HepG2 (cell line): Measurements from ENCODE around the gene PIEZO1. TPM values are rescaled to one million over a fixed set of nuclear protein-coding genes. Genes with fewer than 3 reads are reported as not detected.

Source experiments
- ATAC-seq: fragments of 200-7000 bp; cut with Tn5 transposase; 3 replicates; pipeline ENCODE4 v1.9.1; 2020; ENCODE audit warnings: mild to moderate bottlenecking, moderate library complexity
- BruUV-seq: library from RNA; stranded (reverse); fragments of 400-500 nt; replicated peaks from 2 replicates; lab custom pipeline; 2021; lab: Mats Ljungman, UMichigan
- CTCF ChIA-PET: fragments of 300-600 bp; formaldehyde crosslinking; extraction: SDS; loops from one replicate; lab custom pipeline; 2021; ENCODE audit warnings: low total read pairs, inconsistent platforms, low intra/inter-chr PET ratio; lab: Yijun Ruan, JAX
- POLR2A ChIA-PET: fragments of 350-600 bp; sonication (Branson Sonifier 250); formaldehyde crosslinking; loops from one replicate; lab custom pipeline; 2020; ENCODE audit warnings: antibody characterized with exemption, inconsistent platforms; lab: Yijun Ruan, JAX
- DNase-seq: peaks from one replicate; pipeline ENCODE4 v3.0.0-alpha.2; 2015; ENCODE audit warnings: low spot score
- FAIRE-seq: peaks from 3 replicates; lab custom pipeline; 2011; peaks lifted over from hg19 to GRCh38; lab: Jason Lieb, UNC
- H2AFZ ChIP-seq: one replicate; pipeline ENCODE4 v1.6.1; 2011; ENCODE audit warnings: low read length, inconsistent platforms
- H3K27ac ChIP-seq: fragments of 300-600 bp; 3 replicates; pipeline ENCODE4 v1.8.0; 2011; ENCODE audit warnings: mixed run types, mild to moderate bottlenecking, mixed read lengths, low read length, inconsistent platforms; ENCODE audit not compliant: insufficient read depth; ENCODE audit errors: extremely low read length
- H3K27me3 ChIP-seq, 2 experiments: fragments of 200-600 bp in 1 of 2; 2 replicates in 1 of 2; 3 replicates in 1 of 2; pipeline versions ENCODE4 v1.6.0 to v1.8.0; 2011; ENCODE audit warnings: low read length in 2 of 2, mild to moderate bottlenecking in 2 of 2, moderate library complexity in 2 of 2, inconsistent platforms in 1 of 2; ENCODE audit not compliant: insufficient read depth in 2 of 2, control insufficient read depth in 1 of 2
- H3K36me3 ChIP-seq, 2 experiments: fragments of 200-600 bp in 1 of 2; replicated peaks in 1 of 2; 2 replicates in 1 of 2; 3 replicates in 1 of 2; pipeline versions ENCODE4 v1.5.1 to v1.8.0; 2011; ENCODE audit warnings: low read length in 2 of 2, inconsistent platforms in 1 of 2; ENCODE audit not compliant: insufficient read depth in 2 of 2, control insufficient read depth in 1 of 2
- H3K4me1 ChIP-seq: 2 replicates; pipeline ENCODE4 v1.5.1; 2012; ENCODE audit warnings: low read length, inconsistent platforms; ENCODE audit not compliant: insufficient read depth
- H3K4me2 ChIP-seq: 2 replicates; pipeline ENCODE4 v1.6.0; 2011; ENCODE audit warnings: low read depth, low read length, inconsistent platforms
- H3K4me3 ChIP-seq, 3 experiments: fragments of 200-600 bp in 1 of 3; sonication (generic), shearing (Covaris generic) in 1 of 3; replicated peaks in 1 of 3; 2 replicates each; pipeline ENCODE4 v1.5.1; 2011 to 2016; ENCODE audit warnings: low read length in 3 of 3, inconsistent platforms in 2 of 3, low read depth in 2 of 3, mild to moderate bottlenecking in 2 of 3, control low read depth in 1 of 3, mixed read lengths in 1 of 3; ENCODE audit not compliant: insufficient read depth in 1 of 3
- H3K79me2 ChIP-seq: one replicate; pipeline ENCODE4 v1.6.1; 2011; ENCODE audit warnings: low read length, inconsistent platforms; ENCODE audit not compliant: insufficient read depth
- H3K9ac ChIP-seq: 2 replicates; pipeline ENCODE4 v1.6.0; 2011; ENCODE audit warnings: mild to moderate bottlenecking, low read depth, low read length, inconsistent platforms; ENCODE audit not compliant: insufficient read depth
- H3K9me3 ChIP-seq: 2 replicates; pipeline ENCODE4 v1.5.1; 2012; ENCODE audit warnings: mild to moderate bottlenecking, low read length
- H4K20me1 ChIP-seq: 2 replicates; pipeline ENCODE4 v1.6.0; 2011; ENCODE audit warnings: inconsistent platforms, mild to moderate bottlenecking, low read length, moderate library complexity; ENCODE audit not compliant: insufficient read depth
- ARID2 ChIP-seq: sonication (generic); formaldehyde crosslinking; IDR thresholded peaks from 2 replicates; pipeline ENCODE4 v1.8.1; 2022; ENCODE audit warnings: mild to moderate bottlenecking, missing genetic modification reagents, borderline replicate concordance
- CBX5 ChIP-seq: sonication (generic); formaldehyde crosslinking; IDR thresholded peaks from 2 replicates; pipeline ENCODE4 v1.4.0; 2020; ENCODE audit warnings: missing genetic modification reagents, borderline replicate concordance
- CC2D1A ChIP-seq: sonication (generic); formaldehyde crosslinking; IDR thresholded peaks from 2 replicates; pipeline ENCODE4 v1.8.1; 2023; ENCODE audit warnings: mild to moderate bottlenecking, missing genetic modification reagents
- GMEB1 ChIP-seq: sonication (generic); formaldehyde crosslinking; IDR thresholded peaks from 2 replicates; pipeline ENCODE4 v1.5.1; 2020; ENCODE audit warnings: missing genetic modification reagents, mild to moderate bottlenecking, borderline replicate concordance
- MYC ChIP-seq: sonication (generic); formaldehyde crosslinking; IDR thresholded peaks from 2 replicates; pipeline ENCODE4 v1.9.0; 2021; ENCODE audit warnings: missing genetic modification reagents, borderline replicate concordance
- NRL ChIP-seq: sonication (generic); formaldehyde crosslinking; IDR thresholded peaks from 2 replicates; pipeline ENCODE4 v1.5.0; 2020; ENCODE audit warnings: missing genetic modification reagents, mild to moderate bottlenecking, moderate library complexity, borderline replicate concordance
- PAF1 ChIP-seq: IDR thresholded peaks from 2 replicates; pipeline ENCODE4 v1.6.1; 2016; ENCODE audit warnings: missing genetic modification reagents, missing compliant biosample characterization
- POLR2A ChIP-seq, 2 experiments: IDR thresholded peaks; 2 replicates each; pipeline ENCODE4 v1.6.1; 2011; ENCODE audit warnings: low read depth in 2 of 2, low read length in 2 of 2, mild to moderate bottlenecking in 1 of 2, moderate library complexity in 1 of 2; ENCODE audit not compliant: insufficient read depth in 1 of 2
- RAD21 ChIP-seq: fragments of 450-650 bp; formaldehyde crosslinking; IDR thresholded peaks from 2 replicates; pipeline ENCODE4 v1.5.0; 2020; ENCODE audit warnings: mild to moderate bottlenecking
- SAFB2 ChIP-seq: sonication (generic); formaldehyde crosslinking; IDR thresholded peaks from 2 replicates; pipeline ENCODE4 v1.5.1; 2020; ENCODE audit warnings: missing genetic modification reagents, low read depth, mild to moderate bottlenecking, borderline replicate concordance
- SIX4 ChIP-seq: sonication (generic); formaldehyde crosslinking; IDR thresholded peaks from 2 replicates; pipeline ENCODE4 v1.4.0; 2020; ENCODE audit warnings: missing genetic modification reagents
- SNAPC2 ChIP-seq: sonication (generic); formaldehyde crosslinking; IDR thresholded peaks from 2 replicates; pipeline ENCODE4 v1.8.1; 2022; ENCODE audit warnings: mild to moderate bottlenecking, missing genetic modification reagents
- TGIF2 ChIP-seq: IDR thresholded peaks from 2 replicates; pipeline ENCODE4 v1.6.1; 2016; ENCODE audit warnings: control low read depth, missing compliant biosample characterization
- ZNF18 ChIP-seq: sonication (generic); formaldehyde crosslinking; IDR thresholded peaks from 2 replicates; pipeline ENCODE4 v1.8.0; 2022; ENCODE audit warnings: mild to moderate bottlenecking, missing genetic modification reagents; ENCODE audit not compliant: insufficient replicate concordance
- ZNF280B ChIP-seq: sonication (generic); formaldehyde crosslinking; IDR thresholded peaks from 2 replicates; pipeline ENCODE4 v1.5.0; 2020; ENCODE audit warnings: missing genetic modification reagents, mild to moderate bottlenecking, borderline replicate concordance
- ZNF430 ChIP-seq: sonication (generic); formaldehyde crosslinking; IDR thresholded peaks from 2 replicates; pipeline ENCODE4 v1.9.0; 2021; ENCODE audit warnings: mild to moderate bottlenecking, missing genetic modification reagents
- ZNF510 ChIP-seq: sonication (generic); formaldehyde crosslinking; IDR thresholded peaks from 2 replicates; pipeline ENCODE4 v1.4.0; 2020; ENCODE audit warnings: low read depth, mild to moderate bottlenecking, missing genetic modification reagents
- ZNF652 ChIP-seq: IDR thresholded peaks from 2 replicates; pipeline ENCODE4 v1.6.1; 2016; ENCODE audit warnings: low read depth, borderline replicate concordance
- WGBS: methylation state at CpG from one replicate; pipeline ENCODE4 v1.1.6; 2017; ENCODE audit warnings: low lambda C conversion rate; 5-methylcytosine and 5-hydroxymethylcytosine counted together
- in situ Hi-C: cut with HindIII; loops from 2 replicates; pipeline ENCODE4 v1.10.0; 2017; ENCODE audit warnings: low pct_unique_long_range_greater_than_20kb; ENCODE audit not compliant: extremely low pct_ligation_motif_present
- intact Hi-C: fragments of 100-400 bp; cut with micrococcal nuclease; formaldehyde crosslinking; loops from one replicate; pipeline ENCODE4 v1.10.0; 2022; ENCODE audit not compliant: unreplicated experiment
- polyA plus RNA-seq, 8 experiments: library from polyadenylated mRNA; depleted of rRNA in 3 of 8; stranded (reverse) in 7 of 8; unstranded in 1 of 8; fragments of >200 nt; fragmentation: Illumina TruSeq in 4 of 8; extraction: Trizol in 4 of 8; gene quantifications; 2 replicates each; pipeline versions ENCODE4 v1.2.1 to v1.2.3, GENCODE V29; 2011 to 2016; ENCODE audit warnings: low read depth in 4 of 8, missing spikeins in 1 of 8, mixed read lengths in 1 of 8; ENCODE audit not compliant: insufficient read depth in 1 of 8
- total RNA-seq, 5 experiments: library from RNA; depleted of rRNA; stranded (reverse); fragments of >200 nt; fragmentation: Illumina TruSeq; extraction: Trizol; gene quantifications; 2 replicates each; pipeline ENCODE4 v1.2.3, GENCODE V29; 2016; ENCODE audit warnings: low read depth in 1 of 5

Gene PIEZO1
- total and polyA plus RNA-seq, 2 of the 13 experiments (the other 11 are each of a cell fraction or from before 2014, with no cell fraction given), result 67.9 to 85.0 TPM

GRCh38 chr16:88736088-88736487 is 48.9 kb downstream of the PIEZO1 start:
- Histone ChIP-seq H3K9ac (no peak overlapping the region), H3K4me1 (no peaks in the 10 kb centered on the region), H3K36me3 (peaks cover 37 to 64% of the 10 kb centered on the region in 2 experiments; a peak in 4 of 5 replicates), H3K27ac (no peak overlapping the region), H3K4me2 (no peak overlapping the region), H3K27me3 (no peaks in the 10 kb centered on the region), H3K79me2 (no peaks in the 10 kb centered on the region), H2AFZ (no peak overlapping the region), H4K20me1 (no peaks in the 10 kb centered on the region; the same call in 1 of the 2 replicates), H3K9me3 (no peaks in the 10 kb centered on the region), H3K4me3 (no peak overlapping the region)
- in situ Hi-C loops, result no loop called here
- ATAC-seq (no peak), DNase-seq (no peak), FAIRE-seq (no peak)
- intact Hi-C loops, result no loop called here
- POLR2A ChIA-PET, result no interaction called here
- TF ChIP-seq ZNF18 (CRISPR knock-in tag) (no peak), SNAPC2 (no peak), GMEB1 (CRISPR knock-in tag) (no peak), ZNF510 (no peak), NRL (CRISPR knock-in tag) (no peak), CC2D1A (CRISPR knock-in tag) (no peak), RAD21 (CRISPR knock-in tag) (no peak), ZNF652 (CRISPR knock-in tag) (no peak), PAF1 (no peak), MYC (CRISPR knock-in tag) (no peak), SIX4 (CRISPR knock-in tag) (no peak), TGIF2 (no peak), SAFB2 (CRISPR knock-in tag) (no peak), CBX5 (CRISPR knock-in tag) (no peak), POLR2A (IDR thresholded peaks at IDR 0.05; ENCODE audit: insufficient read depth in 1 of 2, low read depth in 2 of 2, low read length in 2 of 2) (no peak), ZNF430 (CRISPR knock-in tag) (no peak), ARID2 (CRISPR knock-in tag) (no peak), ZNF280B (no peak)
- BruUV-seq, result no TSS peak
- WGBS, result 100% methylated on average over 18 of the region's 21 CpGs
- CTCF ChIA-PET, result no interaction called here
